Activated T-cell treated with anti-CD3 and anti-CD28 coated beads, Interleukin-2, amount 50 U/mL, for 4 hours (primary cell): Measurements from ENCODE around the gene EPB41L5. TPM values are rescaled to one million over a fixed set of nuclear protein-coding genes. Genes with fewer than 3 reads are reported as not detected.
A peak's percentile ranks its signal among the peaks of the same experiment; 100 is the strongest.

ENCODE experiments used
- ATAC-seq, 2 donors: fragments of 200-7000 bp; cut with Tn5 transposase; one replicate each; pipeline ENCODE4 v1.10.0; 2021
- DNase-seq: peaks from one replicate; pipeline ENCODE4 v3.0.0-alpha.2; 2020
- H3K27me3 Mint-ChIP-seq: one replicate; pipeline ENCODE4 v1.8.0; 2021; ENCODE audit warnings: low read depth, mixed read lengths
- H3K36me3 Mint-ChIP-seq: one replicate; pipeline ENCODE4 v1.8.0; 2022; ENCODE audit warnings: mixed read lengths; ENCODE audit not compliant: insufficient read depth
- H3K4me1 Mint-ChIP-seq: one replicate; pipeline ENCODE4 v1.8.0; 2021; ENCODE audit warnings: low read depth, mixed read lengths
- H3K4me3 Mint-ChIP-seq: one replicate; pipeline ENCODE4 v1.8.0; 2021; ENCODE audit warnings: mild to moderate bottlenecking, moderate library complexity, mixed read lengths
- H3K9me3 Mint-ChIP-seq: one replicate; pipeline ENCODE4 v1.8.0; 2021; ENCODE audit warnings: mixed read lengths
- total RNA-seq, 3 donors: library from RNA; stranded (reverse); gene quantifications; one replicate each; pipeline ENCODE4 v1.2.1, GENCODE V29; 2021

EPB41L5 gene
- total RNA-seq, 3 donors from 2014 or later = 2.7 to 3.1 (median 2.8) TPM

- Mint-ChIP-seq H3K36me3 (peaks cover 9% of the 10 kb centered on the region), H3K4me3 (no peak overlapping the region), H3K4me1 (no peaks in the 10 kb centered on the region), H3K9me3 (no peaks in the 10 kb centered on the region), H3K27me3 (no peaks in the 10 kb centered on the region)
- ATAC-seq = no peak
- no peak for DNase-seq
Measured at GRCh38 chr2:120161190-120161589, 148.3 kb downstream of the EPB41L5 start.

- H3K4me3 Mint-ChIP-seq = no peak overlapping the region
- DNase-seq (no peak), ATAC-seq (no peak)
- no peaks in the 10 kb centered on the region for H3K9me3 Mint-ChIP-seq
- H3K4me1 Mint-ChIP-seq = no peaks in the 10 kb centered on the region
- peaks cover 7% of the 10 kb centered on the region for H3K36me3 Mint-ChIP-seq
- H3K27me3 Mint-ChIP-seq = no peaks in the 10 kb centered on the region
Measured at GRCh38 chr2:120162716-120163115, 149.8 kb downstream of the EPB41L5 start.

GRCh38 chr2:120167272-120167671 lies 154.4 kb downstream of the EPB41L5 start:
- peaks cover 3% of the 10 kb centered on the region for H3K9me3 Mint-ChIP-seq
- ATAC-seq = no peak
- H3K36me3 Mint-ChIP-seq = peaks cover 9% of the 10 kb centered on the region
- no peak overlapping the region for H3K4me3 Mint-ChIP-seq
- H3K4me1 Mint-ChIP-seq = no peaks in the 10 kb centered on the region
- DNase-seq = no peak
- no peaks in the 10 kb centered on the region for H3K27me3 Mint-ChIP-seq

- no peak for DNase-seq
- no peaks in the 10 kb centered on the region for H3K27me3 Mint-ChIP-seq
- no peak for ATAC-seq
- peaks cover 9% of the 10 kb centered on the region for H3K36me3 Mint-ChIP-seq
- no peaks in the 10 kb centered on the region for H3K4me1 Mint-ChIP-seq
- no peak overlapping the region for H3K4me3 Mint-ChIP-seq
- peaks cover 3% of the 10 kb centered on the region for H3K9me3 Mint-ChIP-seq
Measured at GRCh38 chr2:120169020-120169419, 156.1 kb downstream of the EPB41L5 start.

GRCh38 chr2:120174963-120175581 lies 162.2 kb downstream of the EPB41L5 start:
- Mint-ChIP-seq H3K4me3 (no peak overlapping the region), H3K27me3 (no peaks in the 10 kb centered on the region), H3K4me1 (peaks cover 47% of the 10 kb centered on the region), H3K36me3 (peaks cover 2% of the 10 kb centered on the region), H3K9me3 (no peaks in the 10 kb centered on the region)
- ATAC-seq (no peak), DNase-seq (no peak)

GRCh38 chr2:120176526-120176925 lies 163.6 kb downstream of the EPB41L5 start:
- H3K36me3 Mint-ChIP-seq = peaks cover 2% of the 10 kb centered on the region
- H3K4me3 Mint-ChIP-seq = peak overlapping the region; percentile 100
- no peaks in the 10 kb centered on the region for H3K9me3 Mint-ChIP-seq
- no peak for DNase-seq
- no peaks in the 10 kb centered on the region for H3K27me3 Mint-ChIP-seq
- ATAC-seq = peak; percentile 2 to 4
- peaks cover 56% of the 10 kb centered on the region for H3K4me1 Mint-ChIP-seq

GRCh38 chr2:120177001-120177621 lies 164.2 kb downstream of the EPB41L5 start:
- no peaks in the 10 kb centered on the region for H3K27me3 Mint-ChIP-seq
- peak overlapping the region; percentile 100 for H3K4me3 Mint-ChIP-seq
- H3K4me1 Mint-ChIP-seq = peaks cover 62% of the 10 kb centered on the region
- DNase-seq = peak; percentile 72
- no peaks in the 10 kb centered on the region for H3K9me3 Mint-ChIP-seq
- peaks cover 2% of the 10 kb centered on the region for H3K36me3 Mint-ChIP-seq
- peak; percentile 94 to 96 for ATAC-seq

GRCh38 chr2:120177973-120178372 lies 165.1 kb downstream of the EPB41L5 start:
- no peaks in the 10 kb centered on the region for H3K9me3 Mint-ChIP-seq
- peaks cover 2% of the 10 kb centered on the region for H3K36me3 Mint-ChIP-seq
- no peaks in the 10 kb centered on the region for H3K27me3 Mint-ChIP-seq
- H3K4me1 Mint-ChIP-seq = peaks cover 67% of the 10 kb centered on the region
- ATAC-seq = no peak
- DNase-seq = no peak
- H3K4me3 Mint-ChIP-seq = peak overlapping the region; percentile 100

- Mint-ChIP-seq H3K4me3 (no peak overlapping the region), H3K36me3 (peaks cover 7% of the 10 kb centered on the region), H3K27me3 (no peaks in the 10 kb centered on the region), H3K4me1 (peaks cover 77% of the 10 kb centered on the region), H3K9me3 (no peaks in the 10 kb centered on the region)
- DNase-seq (no peak), ATAC-seq (no peak)
Measured at GRCh38 chr2:120179396-120179795, 166.5 kb downstream of the EPB41L5 start.

- no peak for DNase-seq
- Mint-ChIP-seq H3K27me3 (no peaks in the 10 kb centered on the region), H3K36me3 (peaks cover 8% of the 10 kb centered on the region), H3K4me1 (peaks cover 72% of the 10 kb centered on the region), H3K9me3 (no peaks in the 10 kb centered on the region), H3K4me3 (no peak overlapping the region)
- ATAC-seq = no peak
Measured at GRCh38 chr2:120180066-120180465, 167.2 kb downstream of the EPB41L5 start.

- ATAC-seq (no peak), DNase-seq (no peak)
- no peaks in the 10 kb centered on the region for H3K27me3 Mint-ChIP-seq
- peaks cover 56% of the 10 kb centered on the region for H3K4me1 Mint-ChIP-seq
- H3K4me3 Mint-ChIP-seq = peak overlapping the region; percentile 45
- H3K9me3 Mint-ChIP-seq = no peaks in the 10 kb centered on the region
- H3K36me3 Mint-ChIP-seq = peaks cover 14% of the 10 kb centered on the region
Measured at GRCh38 chr2:120182019-120182560, 169.2 kb downstream of the EPB41L5 start.

GRCh38 chr2:120189189-120189588 lies 176.3 kb downstream of the EPB41L5 start:
- H3K4me1 Mint-ChIP-seq = no peaks in the 10 kb centered on the region
- no peak overlapping the region for H3K4me3 Mint-ChIP-seq
- H3K9me3 Mint-ChIP-seq = peaks cover 20% of the 10 kb centered on the region
- DNase-seq = no peak
- peaks cover 11% of the 10 kb centered on the region for H3K36me3 Mint-ChIP-seq
- H3K27me3 Mint-ChIP-seq = no peaks in the 10 kb centered on the region
- ATAC-seq = no peak

GRCh38 chr2:120192280-120192679 lies 179.4 kb downstream of the EPB41L5 start:
- Mint-ChIP-seq H3K4me1 (no peaks in the 10 kb centered on the region), H3K9me3 (peaks cover 30% of the 10 kb centered on the region)

GRCh38 chr2:120195553-120195952 lies 182.7 kb downstream of the EPB41L5 start:
- H3K9me3 Mint-ChIP-seq = peaks cover 34% of the 10 kb centered on the region

More at GRCh38 chr2:120192280-120192679, 179.4 kb downstream of the EPB41L5 start:
- no peak for ATAC-seq
- no peak for DNase-seq
- peaks cover 8% of the 10 kb centered on the region for H3K36me3 Mint-ChIP-seq
- H3K4me3 Mint-ChIP-seq = no peak overlapping the region
- H3K27me3 Mint-ChIP-seq = no peaks in the 10 kb centered on the region

More at GRCh38 chr2:120195553-120195952, 182.7 kb downstream of the EPB41L5 start:
- no peaks in the 10 kb centered on the region for H3K4me1 Mint-ChIP-seq
- peaks cover 10% of the 10 kb centered on the region for H3K36me3 Mint-ChIP-seq
- DNase-seq (no peak), ATAC-seq (no peak)
- no peaks in the 10 kb centered on the region for H3K27me3 Mint-ChIP-seq
- H3K4me3 Mint-ChIP-seq = no peak overlapping the region
